Measurements from ENCODE around the gene ULBP3.

DNA sequence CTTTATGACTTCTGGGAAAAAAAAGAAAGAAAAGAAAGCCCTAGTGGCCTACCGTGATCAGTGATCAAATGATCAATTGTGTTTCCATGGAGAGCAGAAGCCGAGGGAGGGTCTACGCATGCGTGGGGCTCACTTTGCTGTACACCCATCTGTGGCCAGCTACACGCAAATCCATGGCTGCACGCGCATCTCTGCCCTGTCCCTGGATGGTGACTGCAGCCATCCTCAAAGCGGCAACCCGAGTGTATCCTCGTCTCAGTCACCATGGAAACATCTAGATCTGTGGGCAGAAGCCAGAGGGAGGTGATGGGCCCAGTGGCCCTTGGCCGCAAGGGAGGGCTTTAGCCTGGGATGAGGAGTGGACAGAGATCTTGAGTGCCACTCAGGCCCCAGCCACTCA lies 785 bp upstream of the ULBP3 start:
- TF ChIP-seq POLR2A (IDR thresholded peaks at IDR 0.05), result no peak
- TF ChIP-seq, protein P1, sequence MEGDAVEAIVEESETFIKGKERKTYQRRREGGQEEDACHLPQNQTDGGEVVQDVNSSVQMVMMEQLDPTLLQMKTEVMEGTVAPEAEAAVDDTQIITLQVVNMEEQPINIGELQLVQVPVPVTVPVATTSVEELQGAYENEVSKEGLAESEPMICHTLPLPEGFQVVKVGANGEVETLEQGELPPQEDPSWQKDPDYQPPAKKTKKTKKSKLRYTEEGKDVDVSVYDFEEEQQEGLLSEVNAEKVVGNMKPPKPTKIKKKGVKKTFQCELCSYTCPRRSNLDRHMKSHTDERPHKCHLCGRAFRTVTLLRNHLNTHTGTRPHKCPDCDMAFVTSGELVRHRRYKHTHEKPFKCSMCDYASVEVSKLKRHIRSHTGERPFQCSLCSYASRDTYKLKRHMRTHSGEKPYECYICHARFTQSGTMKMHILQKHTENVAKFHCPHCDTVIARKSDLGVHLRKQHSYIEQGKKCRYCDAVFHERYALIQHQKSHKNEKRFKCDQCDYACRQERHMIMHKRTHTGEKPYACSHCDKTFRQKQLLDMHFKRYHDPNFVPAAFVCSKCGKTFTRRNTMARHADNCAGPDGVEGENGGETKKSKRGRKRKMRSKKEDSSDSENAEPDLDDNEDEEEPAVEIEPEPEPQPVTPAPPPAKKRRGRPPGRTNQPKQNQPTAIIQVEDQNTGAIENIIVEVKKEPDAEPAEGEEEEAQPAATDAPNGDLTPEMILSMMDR (IDR thresholded peaks at IDR 0.05), result no peak

Measured in Peyer's patch (tissue), 4 donors.